H1 (cell line): ENCODE measurements around the gene SLC25A48.

Source experiments
- EP300 ChIP-seq, 2 experiments: IDR thresholded peaks; 1 replicate in 1 of 2; 2 replicates in 1 of 2; pipeline ENCODE4 v1.6.1; 2011 to 2012; ENCODE audit warnings: low read depth in 2 of 2, low read length in 2 of 2, mild to moderate bottlenecking in 2 of 2, borderline replicate concordance in 1 of 2, inconsistent platforms in 1 of 2, moderate library complexity in 1 of 2
- HDAC2 ChIP-seq, 2 experiments: fragments of 300-600 bp in 1 of 2; sonication (generic) in 1 of 2; IDR thresholded peaks; 2 replicates each; pipeline ENCODE4 v1.6.1; 2011 to 2012; ENCODE audit warnings: low read depth in 2 of 2, low read length in 2 of 2, mild to moderate bottlenecking in 2 of 2, moderate library complexity in 2 of 2, borderline replicate concordance in 1 of 2, inconsistent platforms in 1 of 2
- JUND ChIP-seq: IDR thresholded peaks from 2 replicates; pipeline ENCODE4 v1.6.1; 2011; ENCODE audit warnings: mild to moderate bottlenecking, improper control_type of control experiment, low read length
- POLR2AphosphoS5 ChIP-seq: IDR thresholded peaks from 2 replicates; pipeline ENCODE4 v1.6.1; 2011; ENCODE audit warnings: low read depth, low read length
- SRF ChIP-seq: IDR thresholded peaks from 2 replicates; pipeline ENCODE4 v1.6.1; 2011; ENCODE audit warnings: mild to moderate bottlenecking, low read depth, low read length, moderate library complexity
- YY1 ChIP-seq: IDR thresholded peaks from 2 replicates; pipeline ENCODE4 v1.6.1; 2011; ENCODE audit warnings: low read depth, mild to moderate bottlenecking, low read length
- TF ChIP-seq, protein P1 (sequence below), 3 experiments: IDR thresholded peaks; 1 replicate in 2 of 3; 2 replicates in 1 of 3; pipeline versions ENCODE4 v1.5.1 to v1.6.1; 2011; ENCODE audit warnings: low read length in 3 of 3, mild to moderate bottlenecking in 3 of 3, inconsistent platforms in 2 of 3, low read depth in 1 of 3, moderate library complexity in 1 of 3; ENCODE audit not compliant: insufficient read depth in 1 of 3; ENCODE audit errors: control extremely low read depth in 1 of 3
- TF ChIP-seq, protein P2 (sequence below): IDR thresholded peaks from 2 replicates; pipeline ENCODE4 v1.6.1; 2011; ENCODE audit warnings: low read depth, mild to moderate bottlenecking, low read length; ENCODE audit not compliant: insufficient read depth

DNA sequence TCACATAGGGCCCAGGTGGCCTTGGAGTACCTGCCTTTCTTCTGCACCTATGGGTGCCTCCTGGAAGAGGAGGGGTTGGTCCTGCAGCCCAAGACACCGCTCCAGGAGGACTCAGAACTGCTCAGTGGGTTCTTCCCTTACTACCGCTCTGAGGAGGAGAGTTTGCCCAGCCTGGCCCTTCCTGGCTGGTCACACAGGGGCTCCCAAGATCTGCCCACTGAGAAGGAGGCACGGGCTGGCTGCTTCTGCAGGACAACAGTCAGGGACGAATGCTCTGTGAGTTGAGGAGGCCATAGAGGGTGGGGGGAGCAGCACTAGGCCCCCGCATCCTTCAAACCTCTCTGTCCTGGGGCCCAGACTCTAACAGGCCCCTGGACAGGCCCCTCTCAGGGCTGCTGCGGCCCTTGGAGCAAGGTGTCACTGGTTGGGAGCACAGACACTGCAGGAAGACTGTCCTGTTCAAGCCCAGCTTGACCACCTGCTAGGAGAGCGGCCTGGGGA lies 9.9 kb upstream of the SLC25A48 start:
- TF ChIP-seq SRF (no peak), YY1 (no peak), EP300 (IDR thresholded peaks at IDR 0.05; ENCODE audit: borderline replicate concordance in 1 of 2, low read depth in 2 of 2, low read length in 2 of 2) (no peak), JUND (no peak), POLR2AphosphoS5 (no peak), HDAC2 (IDR thresholded peaks at IDR 0.05; ENCODE audit: borderline replicate concordance in 1 of 2, low read depth in 2 of 2, low read length in 2 of 2) (no peak)
- TF ChIP-seq, protein P1, sequence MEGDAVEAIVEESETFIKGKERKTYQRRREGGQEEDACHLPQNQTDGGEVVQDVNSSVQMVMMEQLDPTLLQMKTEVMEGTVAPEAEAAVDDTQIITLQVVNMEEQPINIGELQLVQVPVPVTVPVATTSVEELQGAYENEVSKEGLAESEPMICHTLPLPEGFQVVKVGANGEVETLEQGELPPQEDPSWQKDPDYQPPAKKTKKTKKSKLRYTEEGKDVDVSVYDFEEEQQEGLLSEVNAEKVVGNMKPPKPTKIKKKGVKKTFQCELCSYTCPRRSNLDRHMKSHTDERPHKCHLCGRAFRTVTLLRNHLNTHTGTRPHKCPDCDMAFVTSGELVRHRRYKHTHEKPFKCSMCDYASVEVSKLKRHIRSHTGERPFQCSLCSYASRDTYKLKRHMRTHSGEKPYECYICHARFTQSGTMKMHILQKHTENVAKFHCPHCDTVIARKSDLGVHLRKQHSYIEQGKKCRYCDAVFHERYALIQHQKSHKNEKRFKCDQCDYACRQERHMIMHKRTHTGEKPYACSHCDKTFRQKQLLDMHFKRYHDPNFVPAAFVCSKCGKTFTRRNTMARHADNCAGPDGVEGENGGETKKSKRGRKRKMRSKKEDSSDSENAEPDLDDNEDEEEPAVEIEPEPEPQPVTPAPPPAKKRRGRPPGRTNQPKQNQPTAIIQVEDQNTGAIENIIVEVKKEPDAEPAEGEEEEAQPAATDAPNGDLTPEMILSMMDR (IDR thresholded peaks at IDR 0.05; ENCODE audit: control extremely low read depth in 1 of 3, insufficient read depth in 1 of 3, low read depth in 1 of 3, low read length in 3 of 3): no peak
- TF ChIP-seq, protein P2, sequence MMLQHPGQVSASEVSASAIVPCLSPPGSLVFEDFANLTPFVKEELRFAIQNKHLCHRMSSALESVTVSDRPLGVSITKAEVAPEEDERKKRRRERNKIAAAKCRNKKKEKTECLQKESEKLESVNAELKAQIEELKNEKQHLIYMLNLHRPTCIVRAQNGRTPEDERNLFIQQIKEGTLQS: no peak
